HCT116 (cell line): ENCODE results near the gene AMBRA1. TPM values are rescaled to one million over a fixed set of nuclear protein-coding genes. Genes with fewer than 3 reads are reported as not detected.

ENCODE experiments used
- ATAC-seq: fragments of 200-7000 bp; cut with Tn5 transposase; 2 replicates; pipeline ENCODE4 v1.9.1; 2020; ENCODE audit warnings: mild to moderate bottlenecking, moderate library complexity
- BruUV-seq: library from RNA; stranded (reverse); fragments of 400-500 nt; replicated peaks from 2 replicates; lab custom pipeline; 2021; lab: Mats Ljungman, UMichigan
- CTCF ChIA-PET: fragments of 300-600 bp; sonication (Branson Sonifier 250); formaldehyde crosslinking; loops from one replicate; lab custom pipeline; 2021; ENCODE audit warnings: antibody characterized with exemption; lab: Charles Lee
- POLR2A ChIA-PET: fragments of 300-600, 350-600 bp; sonication (Branson Sonifier 250); formaldehyde crosslinking; loops from one replicate; lab custom pipeline; 2021; ENCODE audit warnings: antibody characterized with exemption; lab: Charles Lee
- RAD21 ChIA-PET, 2 experiments: fragments of 300-600 bp; sonication (Branson Sonifier 250); formaldehyde crosslinking; loops; one replicate each; lab custom pipeline; 2023; ENCODE audit warnings: low total read pairs in 2 of 2; ENCODE audit not compliant: uncharacterized antibody in 2 of 2, unreplicated experiment in 2 of 2, low non-redundant PET in 1 of 2; lab: Charles Lee
- DNase-seq: peaks from one replicate; pipeline ENCODE4 v3.0.0-alpha.2; 2010; ENCODE audit warnings: low read depth, low spot score
- H2AFZ ChIP-seq: fragments of 200-600 bp; shearing (Covaris generic), sonication (generic); 2 replicates; pipeline ENCODE4 v1.6.1; 2017; ENCODE audit warnings: low read depth, mixed run types, mixed read lengths, antibody characterized with exemption, low read length; ENCODE audit not compliant: poor library complexity, severe bottlenecking
- H3K27ac ChIP-seq: 2 replicates; pipeline ENCODE4 v1.5.1; 2012; ENCODE audit warnings: low read depth, low read length
- H3K27me3 ChIP-seq: fragments of 200-600 bp; sonication (generic); 2 replicates; pipeline ENCODE4 v1.6.1; 2016; ENCODE audit warnings: mixed run types, low read length, mixed read lengths; ENCODE audit not compliant: insufficient read depth
- H3K36me3 ChIP-seq, 2 experiments: fragments of 200-500 bp in 1 of 2; fragments of 200-600 bp in 1 of 2; sonication (Bioruptor generic) in 1 of 2; sonication (generic) in 1 of 2; 2 replicates each; pipeline versions ENCODE4 v1.5.1 to v1.6.1; 2014 to 2016; ENCODE audit warnings: low read length in 2 of 2, inconsistent platforms in 1 of 2, mixed read lengths in 1 of 2, mixed run types in 1 of 2; ENCODE audit not compliant: insufficient read depth in 2 of 2, control insufficient read depth in 1 of 2
- H3K4me1 ChIP-seq, 2 experiments: fragments of 200-600 bp in 1 of 2; sonication (generic) in 1 of 2; 2 replicates each; pipeline versions ENCODE4 v1.5.1 to v1.6.1; 2012 to 2017; ENCODE audit warnings: low read length in 2 of 2, inconsistent platforms in 1 of 2, mild to moderate bottlenecking in 1 of 2, mixed read lengths in 1 of 2, mixed run types in 1 of 2, moderate library complexity in 1 of 2; ENCODE audit not compliant: insufficient read depth in 2 of 2, control insufficient read depth in 1 of 2
- H3K4me2 ChIP-seq: fragments of 200-600 bp; sonication (generic); 2 replicates; pipeline ENCODE4 v1.6.1; 2017; ENCODE audit warnings: mixed run types, low read length, mixed read lengths
- H3K4me3 ChIP-seq, 2 experiments: fragments of 200-600 bp in 1 of 2; sonication (generic) in 1 of 2; replicated peaks in 1 of 2; 2 replicates each; pipeline ENCODE4 v1.5.1; 2011 to 2016; ENCODE audit warnings: low read length in 2 of 2, control low read depth in 1 of 2, low read depth in 1 of 2, mild to moderate bottlenecking in 1 of 2, mixed read lengths in 1 of 2, mixed run types in 1 of 2
- H3K79me2 ChIP-seq: fragments of 200-600 bp; sonication (generic); 2 replicates; pipeline ENCODE4 v1.6.1; 2017; ENCODE audit warnings: mild to moderate bottlenecking, mixed run types, low read length, moderate library complexity, mixed read lengths; ENCODE audit not compliant: insufficient read depth
- H3K9ac ChIP-seq: fragments of 200-600 bp; sonication (generic); 2 replicates; pipeline ENCODE4 v1.6.1; 2016; ENCODE audit warnings: low read length, mixed read lengths
- H3K9me2 ChIP-seq: fragments of 200-600 bp; sonication (generic), shearing (Covaris generic); 2 replicates; pipeline ENCODE4 v1.6.1; 2017; ENCODE audit warnings: mixed run types, mild to moderate bottlenecking, moderate library complexity; ENCODE audit not compliant: insufficient read depth
- H3K9me3 ChIP-seq, 2 experiments: fragments of 200-500 bp in 1 of 2; fragments of 200-600 bp in 1 of 2; sonication (Bioruptor generic) in 1 of 2; sonication (generic) in 1 of 2; 2 replicates each; pipeline ENCODE4 v1.6.1; 2014 to 2017; ENCODE audit warnings: low read length in 2 of 2, mixed read lengths in 2 of 2, inconsistent platforms in 1 of 2, low read depth in 1 of 2, mild to moderate bottlenecking in 1 of 2, mixed run types in 1 of 2, moderate library complexity in 1 of 2; ENCODE audit not compliant: control insufficient read depth in 1 of 2, insufficient read depth in 1 of 2
- H4K20me1 ChIP-seq: fragments of 200-600 bp; sonication (generic), shearing (Covaris generic); 2 replicates; pipeline ENCODE4 v1.6.1; 2017; ENCODE audit warnings: mixed run types, mild to moderate bottlenecking, moderate library complexity; ENCODE audit not compliant: insufficient read depth
- CTCF ChIP-seq, 3 experiments: fragments of 200-600 bp in 1 of 3; sonication (generic) in 1 of 3; IDR thresholded peaks in 2 of 3; conservative IDR thresholded peaks in 1 of 3; 2 replicates each; pipeline ENCODE4 v1.5.1; 2012 to 2017; ENCODE audit warnings: low read depth in 2 of 3, low read length in 2 of 3, antibody characterized with exemption in 1 of 3, borderline replicate concordance in 1 of 3, control low read depth in 1 of 3, mild to moderate bottlenecking in 1 of 3, mixed read lengths in 1 of 3, mixed run types in 1 of 3, moderate library complexity in 1 of 3; ENCODE audit not compliant: insufficient read depth in 1 of 3
- EGR1 ChIP-seq: IDR thresholded peaks from 2 replicates; pipeline ENCODE4 v1.6.1; 2012; ENCODE audit warnings: low read depth
- EZH2phosphoT487 ChIP-seq: fragments of 200-600 bp; IDR thresholded peaks from 2 replicates; pipeline ENCODE4 v1.6.1; 2018; ENCODE audit warnings: antibody characterized with exemption, borderline replicate concordance
- JUND ChIP-seq: IDR thresholded peaks from 2 replicates; pipeline ENCODE4 v1.6.1; 2012
- MAX ChIP-seq: IDR thresholded peaks from 2 replicates; pipeline ENCODE4 v1.6.1; 2012
- POLR2AphosphoS5 ChIP-seq: IDR thresholded peaks from 2 replicates; pipeline ENCODE4 v1.6.1; 2011; ENCODE audit warnings: mild to moderate bottlenecking, low read depth, low read length, moderate library complexity
- TCF7L2 ChIP-seq: IDR thresholded peaks from 2 replicates; pipeline ENCODE4 v1.7.0; 2011; ENCODE audit warnings: borderline replicate concordance, inconsistent platforms; ENCODE audit not compliant: insufficient read depth, insufficient read length; ENCODE audit errors: extremely low read depth
- YY1 ChIP-seq: IDR thresholded peaks from 2 replicates; pipeline ENCODE4 v1.6.1; 2011; ENCODE audit warnings: low read length, low read depth, moderate library complexity, mild to moderate bottlenecking; ENCODE audit not compliant: insufficient replicate concordance; ENCODE audit errors: extremely low read depth
- ZFX ChIP-seq: fragments of 450-650 bp; IDR thresholded peaks from 2 replicates; pipeline ENCODE4 v1.6.1; 2017
- ZNF274 ChIP-seq: fragments of 200-500 bp; sonication (Bioruptor generic); IDR thresholded peaks from 2 replicates; pipeline ENCODE4 v1.6.1; 2014; ENCODE audit warnings: mild to moderate bottlenecking, low read depth, low read length, inconsistent platforms
- intact Hi-C: fragments of 100-400 bp; cut with micrococcal nuclease; formaldehyde crosslinking; loops from 2 replicates; pipeline ENCODE4 v1.10.0; 2022
- total RNA-seq: library from RNA; stranded (reverse); gene quantifications from one replicate; pipeline ENCODE4 v1.2.1, GENCODE V29; 2021; ENCODE audit not compliant: unreplicated experiment
- TF ChIP-seq, protein P1 (sequence below): IDR thresholded peaks from 2 replicates; pipeline ENCODE4 v1.6.1; 2011; ENCODE audit warnings: mild to moderate bottlenecking, low read length, moderate library complexity; ENCODE audit not compliant: insufficient replicate concordance; ENCODE audit errors: extremely low read depth

AMBRA1 gene
- total RNA-seq, 1 experiment from 2014 or later, result 22.7 TPM

DNA sequence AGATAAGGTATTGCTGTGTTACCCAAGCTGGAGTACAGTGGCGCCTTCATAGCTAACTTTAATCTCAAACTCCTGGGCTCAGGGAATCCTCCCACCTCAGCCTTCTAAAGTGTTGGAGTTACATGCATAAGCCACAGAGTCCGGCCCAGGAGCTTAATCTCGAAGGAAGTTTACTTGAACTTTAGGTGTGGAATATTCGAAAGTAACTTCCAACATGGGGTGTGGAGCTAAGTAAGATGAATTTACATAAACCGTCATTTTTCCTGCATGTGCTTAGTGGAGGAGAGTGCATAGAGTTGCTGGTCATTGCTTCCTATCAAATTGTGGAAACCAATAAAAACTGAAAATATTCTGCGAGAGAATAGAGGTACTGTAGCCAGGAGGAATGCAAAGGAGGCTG lies 25.0 kb upstream of the AMBRA1 start:
- Histone ChIP-seq H3K27ac (no peak overlapping the region), H3K9me3 (no peaks in the 10 kb centered on the region), H3K9ac (no peak overlapping the region), H3K4me3 (peak overlapping the region in 1 of 2 experiments; percentile 71; a peak in 2 of 4 replicates), H3K4me2 (peak overlapping the region; percentile 92; the same call in 1 of the 2 replicates), H3K36me3 (peaks cover 0 to 4% of the 10 kb centered on the region in 2 experiments; a peak in 1 of 4 replicates), H3K9me2 (no peaks in the 10 kb centered on the region), H3K79me2 (peaks cover 29% of the 10 kb centered on the region), H2AFZ (no peak overlapping the region), H4K20me1 (no peaks in the 10 kb centered on the region), H3K4me1 (peaks cover 13 to 23% of the 10 kb centered on the region in 2 experiments), H3K27me3 (no peaks in the 10 kb centered on the region)
- RAD21 ChIA-PET, result no interaction called here
- intact Hi-C loops, result loop anchor here (5.0 to 10.0 kb wide), 2 partner anchors 234 to 382 kb away; partner anchors contain the start of gene MDK
- CTCF ChIA-PET, result interaction anchor here (0.6 to 0.9 kb wide), 6 partner anchors 9 to 501 kb away, joined by 3 to 4 read pairs (median 3); no protein-coding TSS in a partner anchor
- DNase-seq (no peak), ATAC-seq (no peak)
- no TSS peak for BruUV-seq
- TF ChIP-seq POLR2AphosphoS5 (no peak), TCF7L2 (no peak), EZH2phosphoT487 (no peak), EGR1 (no peak), YY1 (no peak), ZNF274 (no peak), MAX (no peak), CTCF (IDR thresholded peaks at IDR 0.05 in 2 of 3, conservative IDR thresholded peaks at IDR 0.05 in 1 of 3; ENCODE audit: borderline replicate concordance in 1 of 3, insufficient read depth in 1 of 3, low read depth in 2 of 3, low read length in 2 of 3) (no peak), ZFX (no peak), JUND (no peak)
- TF ChIP-seq, protein P1, sequence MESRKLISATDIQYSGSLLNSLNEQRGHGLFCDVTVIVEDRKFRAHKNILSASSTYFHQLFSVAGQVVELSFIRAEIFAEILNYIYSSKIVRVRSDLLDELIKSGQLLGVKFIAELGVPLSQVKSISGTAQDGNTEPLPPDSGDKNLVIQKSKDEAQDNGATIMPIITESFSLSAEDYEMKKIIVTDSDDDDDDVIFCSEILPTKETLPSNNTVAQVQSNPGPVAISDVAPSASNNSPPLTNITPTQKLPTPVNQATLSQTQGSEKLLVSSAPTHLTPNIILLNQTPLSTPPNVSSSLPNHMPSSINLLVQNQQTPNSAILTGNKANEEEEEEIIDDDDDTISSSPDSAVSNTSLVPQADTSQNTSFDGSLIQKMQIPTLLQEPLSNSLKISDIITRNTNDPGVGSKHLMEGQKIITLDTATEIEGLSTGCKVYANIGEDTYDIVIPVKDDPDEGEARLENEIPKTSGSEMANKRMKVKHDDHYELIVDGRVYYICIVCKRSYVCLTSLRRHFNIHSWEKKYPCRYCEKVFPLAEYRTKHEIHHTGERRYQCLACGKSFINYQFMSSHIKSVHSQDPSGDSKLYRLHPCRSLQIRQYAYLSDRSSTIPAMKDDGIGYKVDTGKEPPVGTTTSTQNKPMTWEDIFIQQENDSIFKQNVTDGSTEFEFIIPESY, result no peak
- POLR2A ChIA-PET, result no interaction called here
